ENCODE measurements around the gene EIF2AK3. TPM values are rescaled to one million over a fixed set of nuclear protein-coding genes. Genes with fewer than 3 reads are reported as not detected.
"Not testable (repeated sequence)": the region's sequence is repeated elsewhere in the genome, so short reads cannot be mapped to it uniquely, and the experiment has no call there.

The EIF2AK3 gene
- total and polyA plus RNA-seq, 9 donors = 6.2 to 19.8 (median 18.0) TPM

GRCh38 chr2:88557290-88557689 lies 70.0 kb downstream of the EIF2AK3 start:
- DNase-seq = no peak
- Histone ChIP-seq H3K4me1 (ENCODE audit: insufficient read depth) (no peaks in the 10 kb centered on the region), H3K4me3 (no peak overlapping the region), H3K27ac (no peak overlapping the region), H3K27me3 (no peaks in the 10 kb centered on the region), H3K9me3 (no peaks in the 10 kb centered on the region), H3K36me3 (no peaks in the 10 kb centered on the region)
- no peak for TF ChIP-seq EP300 (IDR thresholded peaks at IDR 0.05)
- TF ChIP-seq, protein P1, sequence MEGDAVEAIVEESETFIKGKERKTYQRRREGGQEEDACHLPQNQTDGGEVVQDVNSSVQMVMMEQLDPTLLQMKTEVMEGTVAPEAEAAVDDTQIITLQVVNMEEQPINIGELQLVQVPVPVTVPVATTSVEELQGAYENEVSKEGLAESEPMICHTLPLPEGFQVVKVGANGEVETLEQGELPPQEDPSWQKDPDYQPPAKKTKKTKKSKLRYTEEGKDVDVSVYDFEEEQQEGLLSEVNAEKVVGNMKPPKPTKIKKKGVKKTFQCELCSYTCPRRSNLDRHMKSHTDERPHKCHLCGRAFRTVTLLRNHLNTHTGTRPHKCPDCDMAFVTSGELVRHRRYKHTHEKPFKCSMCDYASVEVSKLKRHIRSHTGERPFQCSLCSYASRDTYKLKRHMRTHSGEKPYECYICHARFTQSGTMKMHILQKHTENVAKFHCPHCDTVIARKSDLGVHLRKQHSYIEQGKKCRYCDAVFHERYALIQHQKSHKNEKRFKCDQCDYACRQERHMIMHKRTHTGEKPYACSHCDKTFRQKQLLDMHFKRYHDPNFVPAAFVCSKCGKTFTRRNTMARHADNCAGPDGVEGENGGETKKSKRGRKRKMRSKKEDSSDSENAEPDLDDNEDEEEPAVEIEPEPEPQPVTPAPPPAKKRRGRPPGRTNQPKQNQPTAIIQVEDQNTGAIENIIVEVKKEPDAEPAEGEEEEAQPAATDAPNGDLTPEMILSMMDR (IDR thresholded peaks at IDR 0.05) = no peak
- no peak for TF ChIP-seq POLR2A (IDR thresholded peaks at IDR 0.05)
- intact Hi-C loops (cut with DNase I) = no loop called here
- 93 to 100% (median 100%) methylated on average over 1 of the region's 1 CpG for WGBS, 3 donors

GRCh38 chr2:88556026-88556425 lies 71.2 kb downstream of the EIF2AK3 start:
- intact Hi-C loops (cut with DNase I) = no loop called here
- no peaks in the 10 kb centered on the region for H3K36me3 ChIP-seq
- H3K4me1 ChIP-seq (ENCODE audit: insufficient read depth) = no peaks in the 10 kb centered on the region
- no peaks in the 10 kb centered on the region for H3K27me3 ChIP-seq
- no peak overlapping the region for H3K27ac ChIP-seq
- H3K9me3 ChIP-seq = no peaks in the 10 kb centered on the region
- 79 to 90% (median 89%) methylated on average over 7 of the region's 7 CpGs for WGBS, 3 donors
- no peak for TF ChIP-seq EP300 (IDR thresholded peaks at IDR 0.05)
- TF ChIP-seq, protein P1 (IDR thresholded peaks at IDR 0.05) = no peak
- TF ChIP-seq POLR2A (IDR thresholded peaks at IDR 0.05) = no peak
- DNase-seq = no peak
- H3K4me3 ChIP-seq = no peak overlapping the region

GRCh38 chr2:88554189-88554588 lies 73.1 kb downstream of the EIF2AK3 start:
- Histone ChIP-seq H3K9me3 (no peaks in the 10 kb centered on the region), H3K27me3 (no peaks in the 10 kb centered on the region), H3K27ac (no peak overlapping the region), H3K36me3 (no peaks in the 10 kb centered on the region), H3K4me1 (ENCODE audit: insufficient read depth) (peaks cover 2% of the 10 kb centered on the region), H3K4me3 (no peak overlapping the region)
- 86 to 89% (median 86%) methylated on average over 5 of the region's 5 CpGs for WGBS, 3 donors
- intact Hi-C loops (cut with DNase I) = no loop called here
- no peak for DNase-seq
- TF ChIP-seq, protein P1 (IDR thresholded peaks at IDR 0.05) = no peak
- TF ChIP-seq POLR2A (IDR thresholded peaks at IDR 0.05) = no peak
- no peak for TF ChIP-seq EP300 (IDR thresholded peaks at IDR 0.05)

GRCh38 chr2:88549616-88550292 lies 77.5 kb downstream of the EIF2AK3 start:
- WGBS, 3 donors = 4 to 11% (median 5%) methylated on average over 33 to 36 of the region's 36 CpGs
- no peak overlapping the region for H3K4me3 ChIP-seq
- TF ChIP-seq POLR2A (IDR thresholded peaks at IDR 0.05) (no peak), EP300 (IDR thresholded peaks at IDR 0.05) (no peak)
- TF ChIP-seq, protein P1 (IDR thresholded peaks at IDR 0.05) = no peak
- DNase-seq = no peak
- no peaks in the 10 kb centered on the region for H3K27me3 ChIP-seq
- no peaks in the 10 kb centered on the region for H3K36me3 ChIP-seq
- H3K27ac ChIP-seq = no peak overlapping the region
- intact Hi-C loops (cut with DNase I) = loop anchor here in 1 of 4 donors (2.0 kb wide), 1 partner anchor 55 kb away; no protein-coding TSS in a partner anchor
- H3K4me1 ChIP-seq (ENCODE audit: insufficient read depth) = peaks cover 2% of the 10 kb centered on the region
- H3K9me3 ChIP-seq = no peaks in the 10 kb centered on the region

GRCh38 chr2:88546291-88546690 lies 81.0 kb downstream of the EIF2AK3 start:
- H3K4me3 ChIP-seq; H3K27me3 ChIP-seq; H3K9me3 ChIP-seq; H3K36me3 ChIP-seq; DNase-seq; intact Hi-C loops (cut with DNase I); H3K27ac ChIP-seq; H3K4me1 ChIP-seq (ENCODE audit: insufficient read depth): not testable (repeated sequence)
- 81 to 88% (median 87%) methylated on average over 4 of the region's 4 CpGs for WGBS, 3 donors

Data from ovary (tissue), 9 donors.